Sciatic nerve (tissue), 2 donors: ENCODE measurements around the gene AKR1B1. TPM values are rescaled to one million over a fixed set of nuclear protein-coding genes. Genes with fewer than 3 reads are reported as not detected.

Source experiments
- ATAC-seq: fragments of 200-7000 bp; cut with Tn5 transposase; one replicate; pipeline ENCODE4 v1.9.1; 2020; ENCODE audit warnings: mild to moderate bottlenecking, moderate library complexity
- DNase-seq: peaks from one replicate; pipeline ENCODE4 v3.0.0-alpha.2; 2020; ENCODE audit warnings: low spot score
- intact Hi-C: fragments of 100-400 bp; cut with DNase I; formaldehyde crosslinking; loops from one replicate; pipeline ENCODE4 v1.14.2; 2022
- total RNA-seq: library from RNA; stranded (reverse); fragmentation: NEBNext Ultra II Directional; extraction: Animal tissue kit (Norgen Biotek cat#: 25700); gene quantifications from one replicate; pipeline ENCODE4 v1.2.1, GENCODE V29; 2021
- donor health status: DM: no; HTN: no; CAD: no.
- donor health status: DM: no; HTN: no; CAD: no.

AKR1B1 gene
- total RNA-seq, 1 donor from 2014 or later: 273 TPM

DNA sequence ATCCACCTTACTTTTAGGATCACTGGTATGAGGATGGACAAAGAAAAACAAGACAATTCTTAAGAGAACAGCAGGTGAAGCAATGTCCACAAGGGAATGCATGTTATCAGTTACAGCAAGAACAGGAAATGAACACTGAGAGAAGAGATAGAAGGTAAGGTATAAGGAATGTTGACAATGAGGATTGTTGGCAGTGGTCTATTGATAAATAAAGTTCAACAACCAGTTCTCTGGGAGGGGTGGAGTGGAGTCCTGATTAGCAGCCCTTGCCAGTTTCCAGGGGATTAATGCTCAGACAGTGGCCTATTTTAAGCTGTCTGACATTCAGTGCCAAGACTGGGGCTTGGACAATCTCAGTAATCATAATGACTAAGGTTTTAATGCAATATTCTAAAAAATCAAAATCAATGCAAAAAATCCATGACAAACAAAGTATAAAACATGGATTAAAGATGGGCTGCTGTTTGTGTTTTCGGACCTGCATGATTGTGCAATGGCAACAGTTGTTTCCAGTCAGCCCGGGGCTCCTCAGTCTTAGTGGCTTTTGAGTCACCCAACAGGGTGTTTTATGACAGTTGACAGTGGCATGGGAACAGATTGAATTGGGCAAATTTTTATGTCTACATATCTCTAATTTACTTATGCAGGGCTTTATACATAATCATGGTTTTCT lies 13.8 kb upstream of the AKR1B1 start:
- ATAC-seq (no peak), DNase-seq (no peak)
- intact Hi-C loops: no loop called here

GRCh38 chr7:134470864-134471263 lies 12.0 kb upstream of the AKR1B1 start:
- intact Hi-C loops: no loop called here
- ATAC-seq: no peak

DNA sequence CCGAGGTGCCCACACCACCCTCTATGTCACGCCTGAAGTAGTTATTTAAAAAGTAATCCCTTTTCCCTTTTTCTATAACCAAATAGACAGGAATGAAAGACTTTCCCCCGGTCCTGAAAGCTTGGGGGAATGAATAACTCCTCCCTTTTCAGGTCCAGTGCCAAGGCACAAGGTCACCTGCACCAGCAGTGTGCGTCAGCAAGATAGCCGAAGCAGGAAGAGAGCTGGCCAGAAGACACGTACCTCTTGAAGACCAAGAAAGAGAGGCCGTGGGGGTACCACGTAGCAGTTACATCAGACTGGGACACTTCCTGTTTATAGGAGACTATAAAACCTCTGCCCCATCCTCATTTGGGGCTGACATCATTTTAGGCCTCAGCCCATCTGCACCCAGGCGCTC lies 10.7 kb upstream of the AKR1B1 start:
- intact Hi-C loops: no loop called here
- no peak for ATAC-seq
- no peak for DNase-seq

More at GRCh38 chr7:134470864-134471263, 12.0 kb upstream of the AKR1B1 start:
- DNase-seq: no peak

- ATAC-seq (no peak), DNase-seq (no peak)
- intact Hi-C loops: no loop called here
Observed at GRCh38 chr7:134468475-134468874, 9.6 kb upstream of the AKR1B1 start.

DNA sequence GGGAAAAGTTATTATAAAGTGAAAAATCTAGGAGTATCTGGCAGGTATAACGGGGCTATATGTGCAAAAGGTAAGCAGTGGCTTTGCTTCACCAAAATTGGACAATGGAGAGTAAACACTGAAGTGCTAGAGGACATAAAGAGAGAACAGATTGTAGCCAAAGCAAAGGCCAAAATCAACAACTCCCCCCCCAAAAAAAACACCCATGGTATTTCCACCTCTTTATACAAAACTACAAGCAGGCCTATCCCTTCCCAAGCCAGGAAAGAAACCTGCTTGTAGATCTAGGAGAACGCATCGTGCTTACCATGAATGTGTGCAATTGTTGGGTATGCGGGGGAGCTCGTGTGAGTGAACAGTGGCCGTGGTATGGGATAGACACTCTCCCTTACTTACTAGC lies 9.2 kb upstream of the AKR1B1 start:
- intact Hi-C loops: no loop called here
- ATAC-seq: no peak
- DNase-seq: no peak

DNA sequence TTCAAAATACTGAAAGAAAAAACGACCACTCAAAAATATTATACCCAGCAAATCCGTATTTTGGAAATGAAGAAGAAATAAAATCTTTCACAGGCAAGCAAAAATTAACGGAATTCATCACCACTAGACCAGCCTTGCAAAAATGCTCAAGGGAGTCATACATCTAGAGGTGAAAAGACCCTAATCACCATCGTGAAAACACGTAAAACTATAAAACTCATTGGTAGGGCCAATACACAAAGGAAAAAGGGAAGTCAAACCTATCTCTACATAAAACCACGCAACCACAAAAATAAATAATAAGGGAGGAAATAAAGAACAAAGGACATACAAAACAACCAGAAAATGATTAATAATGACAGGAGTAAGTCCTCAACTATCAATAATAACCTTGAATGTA lies 6.6 kb upstream of the AKR1B1 start:
- intact Hi-C loops: no loop called here
- ATAC-seq (no peak), DNase-seq (no peak)

GRCh38 chr7:134464496-134464895 lies 5.6 kb upstream of the AKR1B1 start:
- intact Hi-C loops: no loop called here
- DNase-seq: no peak
- no peak for ATAC-seq

- ATAC-seq: no peak
- no peak for DNase-seq
- intact Hi-C loops: no loop called here
Observed at GRCh38 chr7:134463751-134464150, 4.9 kb upstream of the AKR1B1 start.

DNA sequence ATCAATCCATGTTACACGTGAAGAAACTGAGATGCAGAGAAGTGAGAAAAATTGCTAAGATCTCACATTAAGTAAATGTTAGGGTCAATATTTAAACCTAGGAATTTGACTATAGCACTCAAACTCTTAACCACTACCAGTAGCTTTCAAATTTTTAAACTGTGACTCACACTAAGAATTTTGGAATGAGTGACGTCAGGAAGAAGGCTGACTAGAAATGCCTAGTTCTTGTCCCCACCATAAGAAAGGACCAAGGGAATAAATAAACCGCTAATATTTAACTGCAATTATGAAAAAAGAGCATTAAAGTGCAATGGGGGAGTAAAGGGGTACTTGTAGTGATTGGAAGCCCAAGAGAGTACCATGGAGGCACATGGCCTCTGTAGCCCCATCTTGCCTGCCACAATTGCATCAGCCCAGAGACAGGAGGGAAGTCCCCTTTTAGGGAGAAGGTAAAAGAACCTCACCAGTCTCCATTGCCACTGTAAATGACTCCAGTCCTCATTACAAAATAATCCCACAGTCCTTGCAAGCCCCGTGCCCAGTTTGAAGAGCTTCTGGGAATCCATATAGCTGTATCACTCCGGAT lies 3.5 kb upstream of the AKR1B1 start:
- DNase-seq (no peak), ATAC-seq (no peak)
- intact Hi-C loops: no loop called here

DNA sequence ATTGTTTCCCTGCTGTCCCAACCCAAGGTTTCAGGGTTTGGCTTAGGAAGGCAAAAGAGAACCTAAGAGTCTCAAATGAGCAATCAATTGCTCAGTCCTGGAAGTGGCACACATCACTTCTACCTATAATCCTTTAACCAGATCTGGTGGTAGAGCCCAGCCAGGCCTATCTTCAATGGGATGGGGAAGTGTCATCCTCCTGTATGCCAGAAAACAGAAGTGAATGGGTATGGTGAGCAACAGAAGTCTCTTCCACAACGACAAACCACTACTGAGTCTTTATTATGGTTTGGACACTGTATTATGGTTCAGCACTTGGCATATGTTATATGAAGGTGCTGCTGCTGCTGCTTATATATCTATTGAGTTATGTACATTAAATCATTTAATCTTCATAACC lies 3.0 kb upstream of the AKR1B1 start:
- no peak for DNase-seq
- intact Hi-C loops: no loop called here
- no peak for ATAC-seq

- DNase-seq (no peak), ATAC-seq (no peak)
- intact Hi-C loops: loop anchor here (5.0 kb wide), 1 partner anchor 1172 kb away; no protein-coding TSS in a partner anchor
Observed at GRCh38 chr7:134459981-134460380, 1.1 kb upstream of the AKR1B1 start.

DNA sequence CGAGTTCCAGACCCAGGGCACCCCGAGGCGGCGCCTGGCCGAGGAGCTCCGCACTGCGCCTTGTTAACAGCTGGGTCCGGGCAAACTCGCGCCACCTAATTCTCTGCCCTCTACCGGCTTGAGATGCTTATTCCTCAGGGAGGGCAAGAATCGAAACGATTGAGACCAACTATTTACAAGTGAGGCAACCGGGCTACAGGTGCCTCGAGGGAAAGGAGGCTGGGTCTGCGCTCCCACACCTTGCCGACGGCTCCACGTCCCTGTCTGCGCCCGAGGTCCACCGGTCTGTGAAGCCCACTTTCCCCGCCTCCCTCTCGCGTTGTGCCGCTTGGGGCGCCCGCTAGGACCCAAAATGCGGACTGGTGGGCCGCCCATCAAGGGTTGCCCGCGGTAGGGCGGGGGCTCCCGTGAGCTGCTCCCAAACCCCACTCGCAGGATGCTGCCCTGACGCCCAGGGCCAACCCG lies 527 bp downstream of the AKR1B1 start:
- DNase-seq: peak; percentile 71
- intact Hi-C loops: loop anchor here (5.0 kb wide), 1 partner anchor 1174 kb away; no protein-coding TSS in a partner anchor
- ATAC-seq: peak; percentile 38

- DNase-seq (no peak), ATAC-seq (no peak)
- intact Hi-C loops: loop anchor here (5.0 kb wide), 1 partner anchor 1175 kb away; no protein-coding TSS in a partner anchor
Observed at GRCh38 chr7:134457210-134457609, 1.7 kb downstream of the AKR1B1 start.

DNA sequence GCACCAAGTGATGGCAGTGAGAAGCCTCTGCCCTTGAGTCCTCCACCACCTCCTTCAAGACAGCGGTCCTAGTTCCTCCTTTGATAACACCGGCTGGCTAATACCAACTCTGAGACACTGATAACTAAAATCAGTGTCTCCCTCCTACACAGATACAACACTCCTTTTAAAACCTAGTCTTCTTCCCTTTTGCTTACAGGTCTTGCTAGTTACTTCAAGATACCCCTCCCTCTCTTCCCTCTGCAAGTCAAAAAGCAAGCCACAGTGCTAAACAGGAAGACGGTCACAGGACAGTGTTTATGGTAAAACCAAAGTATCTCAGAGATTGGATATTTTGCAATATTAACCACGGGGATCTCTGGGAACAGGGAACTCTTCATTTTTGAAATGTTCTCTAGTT lies 4.6 kb downstream of the AKR1B1 start:
- ATAC-seq: peak; percentile 40
- intact Hi-C loops: no loop called here
- no peak for DNase-seq

- intact Hi-C loops: no loop called here
- DNase-seq (no peak), ATAC-seq (no peak)
Observed at GRCh38 chr7:134453518-134453917, 5.4 kb downstream of the AKR1B1 start.

DNA sequence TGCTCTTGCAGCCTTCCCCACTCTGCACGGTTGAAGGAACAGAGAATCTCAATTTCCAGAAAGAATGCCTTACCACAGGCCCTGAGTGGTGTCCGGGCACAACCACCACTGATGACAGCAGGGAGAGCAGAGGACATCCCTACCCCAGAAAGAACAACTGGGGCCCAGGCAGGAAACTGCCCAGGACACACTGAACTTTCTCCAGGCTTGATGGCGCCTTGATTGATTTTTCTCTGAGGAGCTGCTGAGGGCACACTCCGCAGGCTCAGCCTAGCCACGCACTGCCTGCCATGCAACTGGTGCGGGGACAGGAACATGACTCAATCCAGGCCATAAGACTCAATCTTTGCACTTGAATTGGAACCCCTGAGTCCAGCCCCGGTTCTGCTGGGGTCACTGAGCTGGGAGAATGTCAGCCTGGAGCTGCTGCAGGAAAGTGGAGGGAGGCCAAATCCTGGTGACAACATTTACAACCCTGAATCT lies 5.9 kb downstream of the AKR1B1 start:
- no peak for DNase-seq
- intact Hi-C loops: no loop called here
- ATAC-seq: peak; percentile 20

DNA sequence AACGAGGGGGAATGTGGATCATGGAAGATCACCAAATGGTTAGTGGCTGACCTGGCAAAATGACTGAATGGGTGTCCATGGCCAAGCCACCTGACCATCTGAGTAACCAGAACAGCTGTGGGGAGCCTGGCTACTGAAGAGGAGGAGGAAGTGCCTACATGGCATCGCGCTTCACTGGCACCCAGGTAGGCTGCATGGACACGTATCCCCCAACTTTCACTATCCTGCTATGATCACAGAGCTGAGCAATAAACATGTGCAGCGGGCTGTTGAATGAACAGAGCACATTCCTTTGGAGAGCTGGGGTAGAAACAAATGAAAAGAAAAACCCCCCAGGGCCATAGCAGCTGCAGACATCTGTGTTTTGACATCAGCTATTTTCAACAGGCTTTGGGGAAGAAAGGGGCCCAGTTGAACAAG lies 6.5 kb downstream of the AKR1B1 start:
- ATAC-seq (peak; percentile 69), DNase-seq (no peak)
- intact Hi-C loops: no loop called here

- intact Hi-C loops: no loop called here
- ATAC-seq (peak; percentile 51), DNase-seq (no peak)
Observed at GRCh38 chr7:134451656-134452055, 7.2 kb downstream of the AKR1B1 start.

GRCh38 chr7:134450294-134451000 lies 8.5 kb downstream of the AKR1B1 start:
- DNase-seq: no peak
- intact Hi-C loops: no loop called here
- no peak for ATAC-seq

DNA sequence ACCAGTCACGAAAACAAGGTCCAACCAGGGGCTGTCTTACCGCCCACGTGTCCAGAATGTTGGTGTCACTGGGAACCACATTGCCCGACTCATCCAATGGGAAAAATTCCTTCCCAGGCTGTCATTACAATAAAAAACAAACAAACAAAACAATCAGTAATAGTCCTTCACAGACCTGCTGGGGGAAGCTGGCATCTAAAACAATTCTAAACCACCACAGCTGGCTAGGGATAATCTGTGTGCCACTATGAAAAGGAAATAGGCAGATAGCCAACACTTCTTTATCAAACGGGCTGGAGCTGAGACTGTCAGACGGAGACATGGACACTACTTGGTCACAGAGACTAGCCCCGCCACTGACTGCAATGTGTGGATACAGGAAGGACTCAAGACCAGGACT lies 9.2 kb downstream of the AKR1B1 start:
- intact Hi-C loops: no loop called here
- DNase-seq: no peak
- ATAC-seq: no peak
